HG03135 (cell line): Measurements from ENCODE around the gene NNAT.

Experiments
- ATAC-seq: cut with Tn5 transposase; IDR thresholded peaks from one replicate; pipeline ENCODE4 v1.9.1; 2021; ENCODE audit warnings: mild to moderate bottlenecking, moderate library complexity; ENCODE audit not compliant: unreplicated experiment

Gene NNAT

GRCh38 chr20:37523911-37524700 lies 3.1 kb downstream of the NNAT start:
- no peak for ATAC-seq

GRCh38 chr20:37524859-37525708 lies 4.0 kb downstream of the NNAT start:
- no peak for ATAC-seq

GRCh38 chr20:37525810-37526209 lies 4.8 kb downstream of the NNAT start:
- no peak for ATAC-seq

- ATAC-seq: no peak
Observed at GRCh38 chr20:37526238-37526838, 5.3 kb downstream of the NNAT start.

- no peak for ATAC-seq
Observed at GRCh38 chr20:37526839-37527637, 6.0 kb downstream of the NNAT start.

GRCh38 chr20:37527638-37528445 lies 6.8 kb downstream of the NNAT start, which contains the start of gene BLCAP:
TSS of gene BLCAP (minus strand) at chr20:37527876. CDS start at chr20:37519174, 8,702 bp downstream.
- ATAC-seq: peak; percentile 69

- ATAC-seq: no peak
Observed at GRCh38 chr20:37528446-37529213, 7.6 kb downstream of the NNAT start.

GRCh38 chr20:37529214-37529967 lies 8.3 kb downstream of the NNAT start:
- ATAC-seq: no peak

GRCh38 chr20:37529968-37530600 lies 9.0 kb downstream of the NNAT start:
- ATAC-seq: no peak

GRCh38 chr20:37530696-37531095 lies 9.6 kb downstream of the NNAT start:
- ATAC-seq: no peak

GRCh38 chr20:37531856-37532255 lies 10.8 kb downstream of the NNAT start:
- no peak for ATAC-seq

GRCh38 chr20:37533154-37533715 lies 12.2 kb downstream of the NNAT start:
- ATAC-seq: no peak

GRCh38 chr20:37534401-37535157 lies 13.5 kb downstream of the NNAT start:
- ATAC-seq: peak; percentile 88

GRCh38 chr20:37535443-37536132 lies 14.5 kb downstream of the NNAT start:
- ATAC-seq: no peak

- ATAC-seq: no peak
Observed at GRCh38 chr20:37537505-37537904, 16.5 kb downstream of the NNAT start.

- no peak for ATAC-seq
Observed at GRCh38 chr20:37538003-37538402, 17.0 kb downstream of the NNAT start.
